K562 (cell line): Measurements from ENCODE around the gene KRAS. TPM values are rescaled to one million over a fixed set of nuclear protein-coding genes. Genes with fewer than 3 reads are reported as not detected.

Source experiments
- FUS ChIP-seq: fragments of 200-400 bp; formaldehyde crosslinking; optimal IDR thresholded peaks from 2 replicates; pipeline ENCODE3; 2017; ENCODE audit warnings: low read depth, low read length
- HNRNPK ChIP-seq: fragments of 200-400 bp; formaldehyde crosslinking; IDR thresholded peaks from one replicate; pipeline ENCODE4 v1.6.1; 2018; ENCODE audit warnings: mild to moderate bottlenecking, low read depth, low read length; ENCODE audit not compliant: poor library complexity, severe bottlenecking
- SP1 ChIP-seq: sonication (generic); formaldehyde crosslinking; IDR thresholded peaks from 2 replicates; pipeline ENCODE4 v1.8.1; 2022; ENCODE audit warnings: mild to moderate bottlenecking, missing genetic modification reagents
- ZFP30 ChIP-seq: fragments of 250-450 bp; sonication (Bioruptor Pico); IDR thresholded peaks from 2 replicates; pipeline ENCODE4 v1.8.0; 2022; ENCODE audit warnings: moderate library complexity, mild to moderate bottlenecking, inconsistent platforms, borderline replicate concordance
- polyA plus RNA-seq, 8 experiments: library from polyadenylated mRNA; depleted of rRNA in 4 of 8; stranded (reverse) in 5 of 8; unstranded in 3 of 8; fragments of >200 nt; fragmentation: Nextera tagmentation in 2 of 8; fragmentation: Illumina TruSeq in 1 of 8; extraction: Ambion mirVana in 2 of 8; extraction: Trizol in 1 of 8; gene quantifications; 2 replicates each; pipeline versions ENCODE4 v1.2.1 to v1.2.3, GENCODE V29; 2011 to 2014; ENCODE audit warnings: inconsistent platforms in 1 of 8, missing spikeins in 1 of 8
- total RNA-seq, 7 experiments: library from RNA; depleted of rRNA in 6 of 7; stranded (reverse); fragments of >200 nt in 6 of 7; fragmentation: Illumina TruSeq in 2 of 7; extraction: Trizol in 2 of 7; gene quantifications; 2 replicates each; pipeline versions ENCODE4 v1.2.1 to v1.2.3, GENCODE V29; 2011 to 2021; ENCODE audit warnings: low replicate concordance in 1 of 7
- TF ChIP-seq, protein P1 (sequence below), 2 experiments: fragments of 450-650 bp; formaldehyde crosslinking in 1 of 2; IDR thresholded peaks; 2 replicates each; pipeline versions ENCODE4 v1.4.0 to v1.6.1; 2014 to 2020; ENCODE audit warnings: mild to moderate bottlenecking in 2 of 2, borderline replicate concordance in 1 of 2, low read depth in 1 of 2

Gene KRAS
- total and polyA plus RNA-seq, 9 of the 15 experiments (the other 6 are each of a cell fraction or from before 2014, with no cell fraction given) = 7.2 to 21.2 (median 12.7) TPM

DNA sequence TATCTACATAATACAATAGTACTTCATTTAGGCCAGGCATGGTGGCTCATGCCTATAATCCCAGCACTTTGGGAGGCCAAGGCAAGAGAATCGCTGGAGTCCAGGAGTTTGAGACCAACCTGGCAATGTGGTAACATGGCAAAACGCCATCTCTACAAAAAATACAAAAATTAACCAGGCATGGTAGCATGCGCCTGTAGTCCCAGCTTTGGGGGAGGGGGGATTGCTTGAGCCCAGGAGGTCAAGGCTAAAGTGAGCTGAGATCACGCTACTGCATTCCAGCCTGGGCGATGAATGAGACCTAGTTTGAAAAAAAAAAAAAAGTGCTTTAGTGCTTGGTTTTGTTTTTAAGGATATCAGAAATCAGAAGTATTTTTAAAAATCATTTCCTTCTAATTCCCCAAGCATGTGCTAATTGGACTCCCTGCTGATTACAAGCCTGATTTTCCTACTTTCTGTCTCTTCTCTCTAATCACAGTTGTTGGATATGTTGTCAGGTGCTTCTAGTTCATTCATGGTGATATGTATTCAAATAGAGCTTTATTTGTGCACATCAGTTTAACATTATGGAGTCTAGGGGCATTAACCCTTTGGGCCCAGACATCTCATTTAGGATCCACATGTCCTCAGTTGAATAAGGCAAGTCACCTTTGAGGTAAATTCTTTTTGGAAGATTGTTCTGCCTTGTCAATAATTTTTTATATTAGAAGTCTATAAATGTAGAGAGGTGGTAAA is 7.0 kb upstream of the KRAS start (continued):
- TF ChIP-seq, protein P1, sequence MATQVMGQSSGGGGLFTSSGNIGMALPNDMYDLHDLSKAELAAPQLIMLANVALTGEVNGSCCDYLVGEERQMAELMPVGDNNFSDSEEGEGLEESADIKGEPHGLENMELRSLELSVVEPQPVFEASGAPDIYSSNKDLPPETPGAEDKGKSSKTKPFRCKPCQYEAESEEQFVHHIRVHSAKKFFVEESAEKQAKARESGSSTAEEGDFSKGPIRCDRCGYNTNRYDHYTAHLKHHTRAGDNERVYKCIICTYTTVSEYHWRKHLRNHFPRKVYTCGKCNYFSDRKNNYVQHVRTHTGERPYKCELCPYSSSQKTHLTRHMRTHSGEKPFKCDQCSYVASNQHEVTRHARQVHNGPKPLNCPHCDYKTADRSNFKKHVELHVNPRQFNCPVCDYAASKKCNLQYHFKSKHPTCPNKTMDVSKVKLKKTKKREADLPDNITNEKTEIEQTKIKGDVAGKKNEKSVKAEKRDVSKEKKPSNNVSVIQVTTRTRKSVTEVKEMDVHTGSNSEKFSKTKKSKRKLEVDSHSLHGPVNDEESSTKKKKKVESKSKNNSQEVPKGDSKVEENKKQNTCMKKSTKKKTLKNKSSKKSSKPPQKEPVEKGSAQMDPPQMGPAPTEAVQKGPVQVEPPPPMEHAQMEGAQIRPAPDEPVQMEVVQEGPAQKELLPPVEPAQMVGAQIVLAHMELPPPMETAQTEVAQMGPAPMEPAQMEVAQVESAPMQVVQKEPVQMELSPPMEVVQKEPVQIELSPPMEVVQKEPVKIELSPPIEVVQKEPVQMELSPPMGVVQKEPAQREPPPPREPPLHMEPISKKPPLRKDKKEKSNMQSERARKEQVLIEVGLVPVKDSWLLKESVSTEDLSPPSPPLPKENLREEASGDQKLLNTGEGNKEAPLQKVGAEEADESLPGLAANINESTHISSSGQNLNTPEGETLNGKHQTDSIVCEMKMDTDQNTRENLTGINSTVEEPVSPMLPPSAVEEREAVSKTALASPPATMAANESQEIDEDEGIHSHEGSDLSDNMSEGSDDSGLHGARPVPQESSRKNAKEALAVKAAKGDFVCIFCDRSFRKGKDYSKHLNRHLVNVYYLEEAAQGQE (IDR thresholded peaks at IDR 0.05; ENCODE audit: borderline replicate concordance) = no peak
- TF ChIP-seq, protein P1 (CRISPR knock-in tag; IDR thresholded peaks at IDR 0.05; ENCODE audit: low read depth) = no peak
- no peak for TF ChIP-seq ZFP30 (CRISPR knock-in tag)
- TF ChIP-seq HNRNPK = no peak
- no peak for TF ChIP-seq SP1 (CRISPR knock-in tag)
- TF ChIP-seq FUS = no peak
- TF ChIP-seq, all 486 proteins: peak for 0
